ENCODE results near the gene MST1. TPM values are rescaled to one million over a fixed set of nuclear protein-coding genes. Genes with fewer than 3 reads are reported as not detected.

The MST1 gene
- total RNA-seq, 1 donor from 2014 or later: 101 TPM

- Mint-ChIP-seq H3K9me3 (no peaks in the 10 kb centered on the region), H3K4me1 (no peaks in the 10 kb centered on the region), H3K36me3 (peaks cover 4% of the 10 kb centered on the region), H3K4me3 (no peak overlapping the region), H3K27me3 (ENCODE audit: low read depth) (no peaks in the 10 kb centered on the region), H3K27ac (no peak overlapping the region)
- no peak for DNase-seq (ENCODE audit: low spot score in 2 of 2, unreplicated experiment in 2 of 2)
- TF ChIP-seq CTCF (IDR thresholded peaks at IDR 0.05; ENCODE audit: unreplicated experiment): no peak
Measured at GRCh38 chr3:49712631-49713317, 23.5 kb upstream of the MST1 start.

- no peaks in the 10 kb centered on the region for H3K9me3 Mint-ChIP-seq
- H3K27ac Mint-ChIP-seq: no peak overlapping the region
- peaks cover 5% of the 10 kb centered on the region for H3K36me3 Mint-ChIP-seq
- no peak overlapping the region for H3K4me3 Mint-ChIP-seq
- no peak for TF ChIP-seq CTCF (IDR thresholded peaks at IDR 0.05; ENCODE audit: unreplicated experiment)
- no peaks in the 10 kb centered on the region for H3K27me3 Mint-ChIP-seq (ENCODE audit: low read depth)
- H3K4me1 Mint-ChIP-seq: no peaks in the 10 kb centered on the region
- no peak for DNase-seq (ENCODE audit: low spot score in 2 of 2, unreplicated experiment in 2 of 2)
Measured at GRCh38 chr3:49712166-49712565, 22.9 kb upstream of the MST1 start.

GRCh38 chr3:49711489-49711888 is 22.2 kb upstream of the MST1 start:
- DNase-seq (ENCODE audit: low spot score in 2 of 2, unreplicated experiment in 2 of 2): no peak
- no peaks in the 10 kb centered on the region for H3K9me3 Mint-ChIP-seq
- peaks cover 5% of the 10 kb centered on the region for H3K36me3 Mint-ChIP-seq
- no peaks in the 10 kb centered on the region for H3K27me3 Mint-ChIP-seq (ENCODE audit: low read depth)
- no peak for TF ChIP-seq CTCF (IDR thresholded peaks at IDR 0.05; ENCODE audit: unreplicated experiment)
- no peak overlapping the region for H3K4me3 Mint-ChIP-seq
- H3K27ac Mint-ChIP-seq: no peak overlapping the region
- no peaks in the 10 kb centered on the region for H3K4me1 Mint-ChIP-seq

- Mint-ChIP-seq H3K9me3 (no peaks in the 10 kb centered on the region), H3K27me3 (ENCODE audit: low read depth) (no peaks in the 10 kb centered on the region)
Measured at GRCh38 chr3:49709852-49710251, 20.6 kb upstream of the MST1 start.

GRCh38 chr3:49707113-49707480 is 17.8 kb upstream of the MST1 start:
- no peak for TF ChIP-seq CTCF (IDR thresholded peaks at IDR 0.05; ENCODE audit: unreplicated experiment)
- H3K4me1 Mint-ChIP-seq: no peaks in the 10 kb centered on the region
- H3K36me3 Mint-ChIP-seq: peaks cover 7% of the 10 kb centered on the region
- no peak for DNase-seq (ENCODE audit: low spot score in 2 of 2, unreplicated experiment in 2 of 2)
- H3K9me3 Mint-ChIP-seq: no peaks in the 10 kb centered on the region
- H3K27me3 Mint-ChIP-seq (ENCODE audit: low read depth): no peaks in the 10 kb centered on the region
- no peak overlapping the region for H3K4me3 Mint-ChIP-seq
- H3K27ac Mint-ChIP-seq: no peak overlapping the region

More at GRCh38 chr3:49709852-49710251, 20.6 kb upstream of the MST1 start:
- Mint-ChIP-seq H3K27ac (no peak overlapping the region), H3K36me3 (peaks cover 5% of the 10 kb centered on the region), H3K4me3 (no peak overlapping the region), H3K4me1 (no peaks in the 10 kb centered on the region)
- TF ChIP-seq CTCF (IDR thresholded peaks at IDR 0.05; ENCODE audit: unreplicated experiment): no peak
- DNase-seq (ENCODE audit: low spot score in 2 of 2, unreplicated experiment in 2 of 2): no peak
